H1 (cell line): ENCODE data around the gene SLC38A10. TPM values are rescaled to one million over a fixed set of nuclear protein-coding genes. Genes with fewer than 3 reads are reported as not detected.

Experiments used
- EP300 ChIP-seq, 2 experiments: IDR thresholded peaks; 1 replicate in 1 of 2; 2 replicates in 1 of 2; pipeline ENCODE4 v1.6.1; 2011 to 2012; ENCODE audit warnings: low read depth in 2 of 2, low read length in 2 of 2, mild to moderate bottlenecking in 2 of 2, borderline replicate concordance in 1 of 2, inconsistent platforms in 1 of 2, moderate library complexity in 1 of 2
- KDM5A ChIP-seq: fragments of 200-600 bp; IDR thresholded peaks from 2 replicates; pipeline ENCODE4 v1.7.1; 2012; ENCODE audit warnings: mild to moderate bottlenecking, low read length, inconsistent platforms, mixed read lengths
- SIX5 ChIP-seq: IDR thresholded peaks from 2 replicates; pipeline ENCODE4 v1.6.1; 2011; ENCODE audit warnings: mild to moderate bottlenecking, low read depth, low read length
- SP2 ChIP-seq: IDR thresholded peaks from 2 replicates; pipeline ENCODE4 v1.6.1; 2012; ENCODE audit warnings: mild to moderate bottlenecking, low read length, inconsistent platforms
- SRF ChIP-seq: IDR thresholded peaks from 2 replicates; pipeline ENCODE4 v1.6.1; 2011; ENCODE audit warnings: mild to moderate bottlenecking, low read depth, low read length, moderate library complexity
- polyA plus RNA-seq, 7 experiments: library from polyadenylated mRNA; depleted of rRNA in 3 of 7; stranded (reverse) in 5 of 7; unstranded in 2 of 7; fragments of >200 nt in 5 of 7; fragments of 200-250 nt in 2 of 7; gene quantifications; 1 replicate in 5 of 7; 2 replicates in 1 of 7; 4 replicates in 1 of 7; pipeline versions ENCODE4 v1.2.1 to v1.2.3, GENCODE V29; 2011 to 2013; ENCODE audit warnings: missing spikeins in 2 of 7, mixed read lengths in 2 of 7
- total RNA-seq: library from RNA; stranded (reverse); fragmentation: NEBNext Ultra II Directional; extraction: Animal tissue kit (Norgen Biotek cat#: 25700); gene quantifications from 2 replicates; pipeline ENCODE4 v1.2.1, GENCODE V29; 2021
- TF ChIP-seq, protein P1 (sequence below): fragments of 300-600 bp; sonication (generic); IDR thresholded peaks from 2 replicates; pipeline ENCODE4 v1.7.1; 2012; ENCODE audit warnings: low read length, moderate library complexity, mild to moderate bottlenecking, inconsistent platforms; ENCODE audit not compliant: insufficient replicate concordance

Gene SLC38A10
- total and polyA plus RNA-seq, 2 of the 8 experiments (the other 6 are each of a cell fraction or from before 2014, with no cell fraction given): 26.4 to 41.0 TPM

DNA sequence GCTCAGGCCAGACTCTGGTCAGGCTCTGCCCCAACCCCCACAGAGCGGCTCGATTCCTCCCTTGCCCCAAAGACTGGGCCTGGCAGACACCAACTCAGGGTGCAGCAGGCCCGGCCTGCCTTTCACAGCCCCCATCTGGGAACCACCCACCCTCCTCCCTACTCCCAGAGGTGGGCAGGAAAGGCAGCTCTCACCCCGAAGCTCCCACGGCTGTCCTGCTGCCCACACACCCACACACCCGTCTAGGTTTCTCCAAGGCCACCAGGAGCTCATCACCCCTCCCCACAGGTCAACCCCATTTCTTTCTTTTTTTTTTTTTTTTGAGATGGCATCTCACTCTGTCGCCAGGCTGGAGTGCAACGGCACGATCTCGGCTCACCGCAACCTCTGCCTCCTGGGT is 76.1 kb downstream of the SLC38A10 start (continued):
- TF ChIP-seq, protein P1, sequence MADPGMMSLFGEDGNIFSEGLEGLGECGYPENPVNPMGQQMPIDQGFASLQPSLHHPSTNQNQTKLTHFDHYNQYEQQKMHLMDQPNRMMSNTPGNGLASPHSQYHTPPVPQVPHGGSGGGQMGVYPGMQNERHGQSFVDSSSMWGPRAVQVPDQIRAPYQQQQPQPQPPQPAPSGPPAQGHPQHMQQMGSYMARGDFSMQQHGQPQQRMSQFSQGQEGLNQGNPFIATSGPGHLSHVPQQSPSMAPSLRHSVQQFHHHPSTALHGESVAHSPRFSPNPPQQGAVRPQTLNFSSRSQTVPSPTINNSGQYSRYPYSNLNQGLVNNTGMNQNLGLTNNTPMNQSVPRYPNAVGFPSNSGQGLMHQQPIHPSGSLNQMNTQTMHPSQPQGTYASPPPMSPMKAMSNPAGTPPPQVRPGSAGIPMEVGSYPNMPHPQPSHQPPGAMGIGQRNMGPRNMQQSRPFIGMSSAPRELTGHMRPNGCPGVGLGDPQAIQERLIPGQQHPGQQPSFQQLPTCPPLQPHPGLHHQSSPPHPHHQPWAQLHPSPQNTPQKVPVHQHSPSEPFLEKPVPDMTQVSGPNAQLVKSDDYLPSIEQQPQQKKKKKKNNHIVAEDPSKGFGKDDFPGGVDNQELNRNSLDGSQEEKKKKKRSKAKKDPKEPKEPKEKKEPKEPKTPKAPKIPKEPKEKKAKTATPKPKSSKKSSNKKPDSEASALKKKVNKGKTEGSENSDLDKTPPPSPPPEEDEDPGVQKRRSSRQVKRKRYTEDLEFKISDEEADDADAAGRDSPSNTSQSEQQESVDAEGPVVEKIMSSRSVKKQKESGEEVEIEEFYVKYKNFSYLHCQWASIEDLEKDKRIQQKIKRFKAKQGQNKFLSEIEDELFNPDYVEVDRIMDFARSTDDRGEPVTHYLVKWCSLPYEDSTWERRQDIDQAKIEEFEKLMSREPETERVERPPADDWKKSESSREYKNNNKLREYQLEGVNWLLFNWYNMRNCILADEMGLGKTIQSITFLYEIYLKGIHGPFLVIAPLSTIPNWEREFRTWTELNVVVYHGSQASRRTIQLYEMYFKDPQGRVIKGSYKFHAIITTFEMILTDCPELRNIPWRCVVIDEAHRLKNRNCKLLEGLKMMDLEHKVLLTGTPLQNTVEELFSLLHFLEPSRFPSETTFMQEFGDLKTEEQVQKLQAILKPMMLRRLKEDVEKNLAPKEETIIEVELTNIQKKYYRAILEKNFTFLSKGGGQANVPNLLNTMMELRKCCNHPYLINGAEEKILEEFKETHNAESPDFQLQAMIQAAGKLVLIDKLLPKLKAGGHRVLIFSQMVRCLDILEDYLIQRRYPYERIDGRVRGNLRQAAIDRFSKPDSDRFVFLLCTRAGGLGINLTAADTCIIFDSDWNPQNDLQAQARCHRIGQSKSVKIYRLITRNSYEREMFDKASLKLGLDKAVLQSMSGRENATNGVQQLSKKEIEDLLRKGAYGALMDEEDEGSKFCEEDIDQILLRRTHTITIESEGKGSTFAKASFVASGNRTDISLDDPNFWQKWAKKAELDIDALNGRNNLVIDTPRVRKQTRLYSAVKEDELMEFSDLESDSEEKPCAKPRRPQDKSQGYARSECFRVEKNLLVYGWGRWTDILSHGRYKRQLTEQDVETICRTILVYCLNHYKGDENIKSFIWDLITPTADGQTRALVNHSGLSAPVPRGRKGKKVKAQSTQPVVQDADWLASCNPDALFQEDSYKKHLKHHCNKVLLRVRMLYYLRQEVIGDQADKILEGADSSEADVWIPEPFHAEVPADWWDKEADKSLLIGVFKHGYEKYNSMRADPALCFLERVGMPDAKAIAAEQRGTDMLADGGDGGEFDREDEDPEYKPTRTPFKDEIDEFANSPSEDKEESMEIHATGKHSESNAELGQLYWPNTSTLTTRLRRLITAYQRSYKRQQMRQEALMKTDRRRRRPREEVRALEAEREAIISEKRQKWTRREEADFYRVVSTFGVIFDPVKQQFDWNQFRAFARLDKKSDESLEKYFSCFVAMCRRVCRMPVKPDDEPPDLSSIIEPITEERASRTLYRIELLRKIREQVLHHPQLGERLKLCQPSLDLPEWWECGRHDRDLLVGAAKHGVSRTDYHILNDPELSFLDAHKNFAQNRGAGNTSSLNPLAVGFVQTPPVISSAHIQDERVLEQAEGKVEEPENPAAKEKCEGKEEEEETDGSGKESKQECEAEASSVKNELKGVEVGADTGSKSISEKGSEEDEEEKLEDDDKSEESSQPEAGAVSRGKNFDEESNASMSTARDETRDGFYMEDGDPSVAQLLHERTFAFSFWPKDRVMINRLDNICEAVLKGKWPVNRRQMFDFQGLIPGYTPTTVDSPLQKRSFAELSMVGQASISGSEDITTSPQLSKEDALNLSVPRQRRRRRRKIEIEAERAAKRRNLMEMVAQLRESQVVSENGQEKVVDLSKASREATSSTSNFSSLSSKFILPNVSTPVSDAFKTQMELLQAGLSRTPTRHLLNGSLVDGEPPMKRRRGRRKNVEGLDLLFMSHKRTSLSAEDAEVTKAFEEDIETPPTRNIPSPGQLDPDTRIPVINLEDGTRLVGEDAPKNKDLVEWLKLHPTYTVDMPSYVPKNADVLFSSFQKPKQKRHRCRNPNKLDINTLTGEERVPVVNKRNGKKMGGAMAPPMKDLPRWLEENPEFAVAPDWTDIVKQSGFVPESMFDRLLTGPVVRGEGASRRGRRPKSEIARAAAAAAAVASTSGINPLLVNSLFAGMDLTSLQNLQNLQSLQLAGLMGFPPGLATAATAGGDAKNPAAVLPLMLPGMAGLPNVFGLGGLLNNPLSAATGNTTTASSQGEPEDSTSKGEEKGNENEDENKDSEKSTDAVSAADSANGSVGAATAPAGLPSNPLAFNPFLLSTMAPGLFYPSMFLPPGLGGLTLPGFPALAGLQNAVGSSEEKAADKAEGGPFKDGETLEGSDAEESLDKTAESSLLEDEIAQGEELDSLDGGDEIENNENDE: no peak
- TF ChIP-seq SRF (no peak), EP300 (IDR thresholded peaks at IDR 0.05; ENCODE audit: borderline replicate concordance in 1 of 2, low read depth in 2 of 2, low read length in 2 of 2) (no peak), KDM5A (no peak), SIX5 (no peak), SP2 (no peak)
